Fibroblast of lung (primary cell): ENCODE measurements around the gene ZNF554. TPM values are rescaled to one million over a fixed set of nuclear protein-coding genes. Genes with fewer than 3 reads are reported as not detected.

Source experiments
- DNase-seq, 2 donors: peaks; one replicate each; pipeline versions ENCODE4 v3.0.0 to v3.0.0-alpha.2; 2010; ENCODE audit warnings: low read depth in 2 of 2
- H2AFZ ChIP-seq: 2 replicates; pipeline ENCODE4 v1.5.1; 2012; ENCODE audit warnings: low read length, control low read depth, inconsistent platforms
- H3K27ac ChIP-seq: 2 replicates; pipeline ENCODE4 v1.5.1; 2011; ENCODE audit warnings: low read length, control low read depth; ENCODE audit not compliant: insufficient read depth
- H3K27me3 ChIP-seq: 2 replicates; pipeline ENCODE4 v1.5.1; 2011; ENCODE audit warnings: mild to moderate bottlenecking, low read length; ENCODE audit not compliant: control insufficient read depth, insufficient read depth
- H3K36me3 ChIP-seq: 2 replicates; pipeline ENCODE4 v1.5.1; 2011; ENCODE audit warnings: low read length; ENCODE audit not compliant: control insufficient read depth, insufficient read depth
- H3K4me1 ChIP-seq: 2 replicates; pipeline ENCODE4 v1.5.1; 2011; ENCODE audit warnings: low read length; ENCODE audit not compliant: control insufficient read depth, insufficient read depth; ENCODE audit errors: extremely low read depth
- H3K4me2 ChIP-seq: 2 replicates; pipeline ENCODE4 v1.5.1; 2011; ENCODE audit warnings: low read length, control low read depth; ENCODE audit not compliant: insufficient read depth; ENCODE audit errors: extremely low read depth
- H3K4me3 ChIP-seq, 4 experiments: fragments of 200-600 bp in 1 of 4; sonication (generic) in 1 of 4; replicated peaks in 1 of 4; 2 replicates each; pipeline ENCODE4 v1.5.1; 2011 to 2016; ENCODE audit warnings: low read length in 4 of 4, low read depth in 3 of 4, mild to moderate bottlenecking in 3 of 4, control low read depth in 2 of 4, inconsistent platforms in 1 of 4, mixed read lengths in 1 of 4; ENCODE audit not compliant: insufficient read depth in 1 of 4; ENCODE audit errors: control extremely low read depth in 1 of 4
- H3K79me2 ChIP-seq: 2 replicates; pipeline ENCODE4 v1.5.1; 2012; ENCODE audit warnings: mild to moderate bottlenecking, low read length, inconsistent platforms; ENCODE audit not compliant: control insufficient read depth, insufficient read depth
- H3K9ac ChIP-seq: 2 replicates; pipeline ENCODE4 v1.5.1; 2011; ENCODE audit warnings: mild to moderate bottlenecking, low read length, control low read depth; ENCODE audit not compliant: insufficient read depth
- H3K9me3 ChIP-seq: 2 replicates; pipeline ENCODE4 v1.5.1; 2012; ENCODE audit warnings: low read depth, low read length; ENCODE audit not compliant: control insufficient read depth, insufficient read depth
- H4K20me1 ChIP-seq: 2 replicates; pipeline ENCODE4 v1.5.1; 2011; ENCODE audit warnings: low read length; ENCODE audit not compliant: control insufficient read depth, insufficient read depth; ENCODE audit errors: extremely low read depth
- EZH2 ChIP-seq: IDR thresholded peaks from 2 replicates; pipeline ENCODE4 v1.5.1; 2012; ENCODE audit warnings: low read length, control low read depth, mild to moderate bottlenecking; ENCODE audit errors: missing control alignments
- polyA plus RNA-seq, 2 donors: library from polyadenylated mRNA; depleted of rRNA in 1 of 2; stranded (reverse) in 1 of 2; unstranded in 1 of 2; fragments of >200 nt; gene quantifications; 2 replicates each; pipeline ENCODE4 v1.2.1, GENCODE V29; 2011 to 2012; ENCODE audit warnings: missing spikeins in 1 of 2
- total RNA-seq: library from RNA; depleted of rRNA; stranded (reverse); fragments of >200 nt; gene quantifications from 2 replicates; pipeline ENCODE4 v1.2.1, GENCODE V29; 2014
- TF ChIP-seq, protein P1 (sequence below), 2 donors: IDR thresholded peaks in 1 of 2; conservative IDR thresholded peaks in 1 of 2; 1 replicate in 1 of 2; 2 replicates in 1 of 2; pipeline ENCODE4 v1.5.1; 2011 to 2012; ENCODE audit warnings: low read length in 2 of 2, control low read depth in 1 of 2, inconsistent platforms in 1 of 2, low read depth in 1 of 2, mild to moderate bottlenecking in 1 of 2

The ZNF554 gene
- total and polyA plus RNA-seq, 2 donors (not counting 1 experiment from before 2014, with no cell fraction given): 2.0 to 5.8 TPM

DNA sequence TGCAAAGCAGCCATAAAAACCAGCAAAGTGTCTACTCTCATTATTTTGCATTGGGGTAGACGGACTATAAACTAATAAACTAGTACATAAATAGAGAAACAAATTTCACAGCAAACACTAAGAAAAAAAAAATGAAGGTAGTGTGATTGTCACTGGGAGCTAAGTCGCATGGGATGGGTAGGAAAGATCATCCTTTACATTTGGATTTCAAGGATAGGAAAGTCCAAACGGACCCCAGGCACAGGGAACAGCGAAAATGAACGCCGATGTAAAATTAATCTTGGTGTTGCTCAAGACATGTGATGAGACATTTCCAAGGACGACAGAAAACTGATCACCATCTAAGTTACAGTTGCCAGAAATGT lies 35.9 kb upstream of the ZNF554 start:
- peaks cover 65% of the 10 kb centered on the region for H3K79me2 ChIP-seq

DNA sequence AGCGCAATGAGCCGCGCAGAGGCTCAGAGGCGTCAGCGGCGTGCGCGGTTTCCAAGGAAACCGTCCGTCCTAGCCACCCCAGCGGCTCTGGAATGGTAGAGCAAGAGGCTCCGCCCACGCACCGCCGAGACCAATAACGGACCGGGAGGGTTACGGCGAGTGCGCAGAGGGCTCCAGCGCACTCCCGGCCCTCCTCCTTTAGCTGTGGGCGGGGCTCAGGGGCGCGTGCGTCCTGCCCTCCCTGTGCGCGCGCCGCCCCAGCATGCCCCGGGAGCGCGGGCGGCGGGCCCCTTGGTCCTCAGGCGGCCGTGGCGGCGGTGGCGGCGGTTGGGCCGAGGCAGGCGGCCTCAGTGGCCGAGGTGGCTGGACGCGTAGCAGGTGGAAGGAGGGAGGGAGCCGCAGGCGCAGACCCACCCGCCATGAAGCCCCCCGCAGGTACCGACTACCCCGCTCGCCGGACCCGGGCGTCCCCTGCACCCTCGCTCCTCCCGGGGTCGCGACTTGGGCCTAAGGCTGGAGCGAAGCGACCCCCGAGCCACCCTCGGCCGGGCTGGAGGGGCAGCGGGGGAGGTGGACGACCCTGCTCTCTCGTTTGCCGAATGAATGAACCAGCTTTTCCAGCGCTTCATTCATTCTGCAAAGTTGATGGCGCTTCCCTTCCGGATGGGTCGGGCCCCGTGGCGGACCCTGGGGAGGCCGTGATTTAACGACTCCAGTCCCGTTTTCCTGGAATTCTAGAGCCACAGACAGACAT lies 34.2 kb upstream of the ZNF554 start, which contains the start of gene THOP1:
Gene THOP1, plus strand, starts transcription at position 260 of the 754 bp plus-strand sequence. Its CDS starts 160 bp downstream, at position 420.
- Histone ChIP-seq H3K9me3 (no peaks in the 10 kb centered on the region), H3K9ac (peak within 1 kb of the TSS; percentile 84), H3K4me3 (peak within 1 kb of the TSS; percentile 74 to 88 (median 80)), H2AFZ (peak within 1 kb of the TSS; percentile 82), H3K4me1 (peaks cover 8% of the 10 kb centered on the region), H3K27ac (peak within 1 kb of the TSS; percentile 79), H3K36me3 (no peaks in the 10 kb centered on the region), H3K4me2 (peak within 1 kb of the TSS; percentile 98), H4K20me1 (no peaks in the 10 kb centered on the region), H3K79me2 (peaks cover 48% of the 10 kb centered on the region), H3K27me3 (no peaks in the 10 kb centered on the region)
- peak; percentile 98 for DNase-seq
- TF ChIP-seq EZH2: no peak
- TF ChIP-seq, protein P1, sequence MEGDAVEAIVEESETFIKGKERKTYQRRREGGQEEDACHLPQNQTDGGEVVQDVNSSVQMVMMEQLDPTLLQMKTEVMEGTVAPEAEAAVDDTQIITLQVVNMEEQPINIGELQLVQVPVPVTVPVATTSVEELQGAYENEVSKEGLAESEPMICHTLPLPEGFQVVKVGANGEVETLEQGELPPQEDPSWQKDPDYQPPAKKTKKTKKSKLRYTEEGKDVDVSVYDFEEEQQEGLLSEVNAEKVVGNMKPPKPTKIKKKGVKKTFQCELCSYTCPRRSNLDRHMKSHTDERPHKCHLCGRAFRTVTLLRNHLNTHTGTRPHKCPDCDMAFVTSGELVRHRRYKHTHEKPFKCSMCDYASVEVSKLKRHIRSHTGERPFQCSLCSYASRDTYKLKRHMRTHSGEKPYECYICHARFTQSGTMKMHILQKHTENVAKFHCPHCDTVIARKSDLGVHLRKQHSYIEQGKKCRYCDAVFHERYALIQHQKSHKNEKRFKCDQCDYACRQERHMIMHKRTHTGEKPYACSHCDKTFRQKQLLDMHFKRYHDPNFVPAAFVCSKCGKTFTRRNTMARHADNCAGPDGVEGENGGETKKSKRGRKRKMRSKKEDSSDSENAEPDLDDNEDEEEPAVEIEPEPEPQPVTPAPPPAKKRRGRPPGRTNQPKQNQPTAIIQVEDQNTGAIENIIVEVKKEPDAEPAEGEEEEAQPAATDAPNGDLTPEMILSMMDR (conservative IDR thresholded peaks at IDR 0.05 in 1 of 2, IDR thresholded peaks at IDR 0.05 in 1 of 2; ENCODE audit: low read depth in 1 of 2, low read length in 2 of 2): no peak

More for the DNA sequence above, 35.9 kb upstream of the ZNF554 start:
- Histone ChIP-seq H3K4me1 (peaks cover 8% of the 10 kb centered on the region), H3K36me3 (no peaks in the 10 kb centered on the region), H3K27me3 (no peaks in the 10 kb centered on the region), H3K27ac (peak overlapping the region; percentile 95), H2AFZ (no peak overlapping the region), H3K9me3 (no peaks in the 10 kb centered on the region), H4K20me1 (no peaks in the 10 kb centered on the region), H3K4me3 (peak overlapping the region in 2 of 4 experiments; percentile 60 to 98), H3K9ac (no peak overlapping the region), H3K4me2 (peak overlapping the region; percentile 13)
- TF ChIP-seq, protein P1 (conservative IDR thresholded peaks at IDR 0.05 in 1 of 2, IDR thresholded peaks at IDR 0.05 in 1 of 2; ENCODE audit: low read depth in 1 of 2, low read length in 2 of 2): no peak
- DNase-seq: no peak

DNA sequence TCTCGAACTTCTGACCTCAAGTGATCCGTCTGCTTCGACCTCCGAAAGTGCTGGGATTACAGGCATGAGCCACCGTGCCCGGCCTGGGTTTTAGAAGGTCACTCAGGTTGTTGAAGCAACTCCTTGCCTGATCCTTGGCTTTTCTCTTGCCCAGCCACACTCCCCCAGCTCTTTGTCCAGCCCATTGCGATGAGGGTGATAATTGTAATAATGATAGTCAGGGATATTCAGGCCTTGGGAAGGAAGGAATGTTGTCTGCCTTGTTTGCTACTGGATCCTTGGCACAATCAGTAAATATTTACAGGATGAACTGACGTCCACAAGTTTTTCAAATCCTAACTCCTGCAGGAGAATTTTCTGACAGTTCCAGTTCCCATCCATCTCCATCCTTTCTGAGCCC lies 32.6 kb upstream of the ZNF554 start:
- Histone ChIP-seq H3K4me1 (peaks cover 3% of the 10 kb centered on the region), H4K20me1 (no peaks in the 10 kb centered on the region), H3K9me3 (no peaks in the 10 kb centered on the region), H3K9ac (no peak overlapping the region), H3K27ac (no peak overlapping the region), H3K27me3 (no peaks in the 10 kb centered on the region), H3K4me3 (no peak overlapping the region), H3K36me3 (peaks cover 7% of the 10 kb centered on the region), H2AFZ (no peak overlapping the region), H3K4me2 (no peak overlapping the region), H3K79me2 (peaks cover 31% of the 10 kb centered on the region)
- DNase-seq: no peak
- TF ChIP-seq, protein P1 (conservative IDR thresholded peaks at IDR 0.05 in 1 of 2, IDR thresholded peaks at IDR 0.05 in 1 of 2; ENCODE audit: low read depth in 1 of 2, low read length in 2 of 2): no peak
- TF ChIP-seq EZH2: no peak
